Smooth muscle cell (in vitro differentiated cells): ENCODE measurements around the gene ATN1. TPM values are rescaled to one million over a fixed set of nuclear protein-coding genes. Genes with fewer than 3 reads are reported as not detected.

Experiments used
- DNase-seq: peaks from one replicate; lab custom pipeline; 2025; ENCODE audit not compliant: unreplicated experiment; lab: John Stamatoyannopoulos, UW
- H2AFZ ChIP-seq: fragments of 200-600 bp; sonication (generic); 2 replicates; pipeline ENCODE4 v1.6.0; 2016; ENCODE audit warnings: antibody characterized with exemption, low read depth, mild to moderate bottlenecking
- H3F3A ChIP-seq: fragments of 200-600 bp; sonication (generic); 2 replicates; pipeline ENCODE4 v1.6.0; 2017; ENCODE audit warnings: antibody characterized with exemption, low read depth
- H3K27ac ChIP-seq: fragments of 200-600 bp; sonication (generic); 2 replicates; pipeline ENCODE4 v1.5.1; 2016; ENCODE audit warnings: low read depth, mild to moderate bottlenecking
- H3K27me3 ChIP-seq: fragments of 200-600 bp; sonication (generic); 2 replicates; pipeline ENCODE4 v1.6.1; 2016; ENCODE audit warnings: low read depth, mild to moderate bottlenecking
- H3K36me3 ChIP-seq: fragments of 200-600 bp; sonication (generic); 2 replicates; pipeline ENCODE4 v1.5.1; 2016; ENCODE audit warnings: low read depth
- H3K4me1 ChIP-seq: fragments of 200-600 bp; sonication (generic); 2 replicates; pipeline ENCODE4 v1.5.1; 2016; ENCODE audit warnings: low read depth
- H3K4me2 ChIP-seq: fragments of 200-600 bp; sonication (generic); 2 replicates; pipeline ENCODE4 v1.6.0; 2016; ENCODE audit warnings: mild to moderate bottlenecking
- H3K4me3 ChIP-seq: fragments of 200-600 bp; sonication (generic); 2 replicates; pipeline ENCODE4 v1.5.1; 2016; ENCODE audit warnings: mild to moderate bottlenecking
- H3K79me2 ChIP-seq: fragments of 200-600 bp; sonication (generic); 2 replicates; pipeline ENCODE4 v1.6.0; 2016; ENCODE audit warnings: low read depth, mild to moderate bottlenecking
- H3K9ac ChIP-seq: fragments of 200-600 bp; sonication (generic); 2 replicates; pipeline ENCODE4 v1.6.0; 2016; ENCODE audit warnings: low read depth
- H3K9me3 ChIP-seq: fragments of 200-600 bp; sonication (generic); replicated peaks from 2 replicates; pipeline ENCODE4 v1.5.1; 2016; ENCODE audit warnings: low read depth
- H4K20me1 ChIP-seq: fragments of 200-600 bp; sonication (generic); 2 replicates; pipeline ENCODE4 v1.6.0; 2016; ENCODE audit warnings: low read depth
- CTCF ChIP-seq: fragments of 200-600 bp; sonication (generic); IDR thresholded peaks from 2 replicates; pipeline ENCODE4 v1.5.1; 2017; ENCODE audit warnings: borderline replicate concordance, mild to moderate bottlenecking, antibody characterized with exemption; ENCODE audit not compliant: insufficient read depth, poor library complexity, severe bottlenecking
- WGBS: methylation state at CpG from one replicate; pipeline ENCODE4 v1.1.7; 2016; ENCODE audit warnings: low lambda C conversion rate; 5-methylcytosine and 5-hydroxymethylcytosine counted together
- polyA plus RNA-seq: library from polyadenylated mRNA; unstranded; fragments of >200 nt; fragmentation: Nextera tagmentation; extraction: Ambion mirVana; gene quantifications from 2 replicates; pipeline ENCODE4 v1.2.1, GENCODE V29; 2016
- total RNA-seq: library from RNA; depleted of rRNA; stranded (reverse); fragments of >200 nt; gene quantifications from 2 replicates; pipeline ENCODE4 v1.2.3, GENCODE V29; 2014

Gene ATN1
- total and polyA plus RNA-seq, 2 experiments from 2014 or later = 28.8 to 30.4 TPM

- no peaks in the 10 kb centered on the region for H3K36me3 ChIP-seq
- DNase-seq = no peak
- peaks cover 7% of the 10 kb centered on the region for H3F3A ChIP-seq
- no peaks in the 10 kb centered on the region for H3K27me3 ChIP-seq
- peaks cover 19% of the 10 kb centered on the region for H3K4me1 ChIP-seq
- H3K4me2 ChIP-seq = no peak overlapping the region
- no peak overlapping the region for H3K27ac ChIP-seq
- no peak for TF ChIP-seq CTCF
- H3K9ac ChIP-seq = no peak overlapping the region
- H3K4me3 ChIP-seq = no peak overlapping the region
- WGBS = 85% methylated on average over 10 of the region's 10 CpGs
- H2AFZ ChIP-seq = no peak overlapping the region
- H4K20me1 ChIP-seq = no peaks in the 10 kb centered on the region
- no peaks in the 10 kb centered on the region for H3K79me2 ChIP-seq
- no peaks in the 10 kb centered on the region for H3K9me3 ChIP-seq
Measured at GRCh38 chr12:6958609-6959057, 30.9 kb downstream of the ATN1 start.

- no peaks in the 10 kb centered on the region for H3K79me2 ChIP-seq
- H3K4me2 ChIP-seq = no peak overlapping the region
- H2AFZ ChIP-seq = no peak overlapping the region
- H3K36me3 ChIP-seq = no peaks in the 10 kb centered on the region
- TF ChIP-seq CTCF = no peak
- no peaks in the 10 kb centered on the region for H3K27me3 ChIP-seq
- H3K27ac ChIP-seq = no peak overlapping the region
- 86% methylated on average over 23 of the region's 24 CpGs for WGBS
- peaks cover 13% of the 10 kb centered on the region for H3F3A ChIP-seq
- no peaks in the 10 kb centered on the region for H4K20me1 ChIP-seq
- no peak for DNase-seq
- H3K9me3 ChIP-seq = no peaks in the 10 kb centered on the region
- no peak overlapping the region for H3K9ac ChIP-seq
- H3K4me1 ChIP-seq = peaks cover 19% of the 10 kb centered on the region
- no peak overlapping the region for H3K4me3 ChIP-seq
Measured at GRCh38 chr12:6959058-6959804, 31.5 kb downstream of the ATN1 start.

- Histone ChIP-seq H3K9ac (no peak overlapping the region), H3K4me3 (no peak overlapping the region), H3K9me3 (no peaks in the 10 kb centered on the region), H2AFZ (no peak overlapping the region), H3K4me1 (peaks cover 19% of the 10 kb centered on the region), H3K36me3 (no peaks in the 10 kb centered on the region), H3F3A (peaks cover 20% of the 10 kb centered on the region), H3K79me2 (no peaks in the 10 kb centered on the region), H4K20me1 (no peaks in the 10 kb centered on the region), H3K4me2 (no peak overlapping the region), H3K27ac (no peak overlapping the region), H3K27me3 (no peaks in the 10 kb centered on the region)
- TF ChIP-seq CTCF = no peak
- no peak for DNase-seq
- 93% methylated on average over 26 of the region's 26 CpGs for WGBS
Measured at GRCh38 chr12:6959805-6960592, 32.2 kb downstream of the ATN1 start.
